HG02763 (cell line): ENCODE data around the gene PI16.
"Not testable (repeated sequence)": the region's sequence is repeated elsewhere in the genome, so short reads cannot be mapped to it uniquely, and the experiment has no call there.

Source experiments
- ATAC-seq: cut with Tn5 transposase; IDR thresholded peaks from one replicate; pipeline ENCODE4 v1.9.1; 2021; ENCODE audit warnings: mild to moderate bottlenecking, moderate library complexity; ENCODE audit not compliant: unreplicated experiment

PI16 gene

DNA sequence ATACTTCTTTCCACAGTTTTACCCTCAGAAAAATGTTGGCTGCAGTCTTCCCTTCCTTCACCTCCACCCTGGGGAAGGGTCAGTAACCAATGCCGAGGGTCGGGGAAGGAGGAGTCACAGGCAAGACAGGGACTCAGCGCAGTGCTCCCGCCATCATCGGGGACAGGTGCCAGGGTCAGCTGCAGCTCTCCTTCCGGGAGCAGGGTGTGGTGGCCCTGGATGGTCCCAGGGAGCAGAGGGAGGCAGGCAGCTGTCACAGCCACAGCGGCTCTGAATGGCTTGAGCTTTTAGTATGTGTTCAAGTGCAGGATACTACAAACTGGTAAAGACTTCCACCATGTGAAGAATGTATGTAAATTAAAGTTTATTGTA lies 26.0 kb upstream of the PI16 start:
- ATAC-seq, result no peak

DNA sequence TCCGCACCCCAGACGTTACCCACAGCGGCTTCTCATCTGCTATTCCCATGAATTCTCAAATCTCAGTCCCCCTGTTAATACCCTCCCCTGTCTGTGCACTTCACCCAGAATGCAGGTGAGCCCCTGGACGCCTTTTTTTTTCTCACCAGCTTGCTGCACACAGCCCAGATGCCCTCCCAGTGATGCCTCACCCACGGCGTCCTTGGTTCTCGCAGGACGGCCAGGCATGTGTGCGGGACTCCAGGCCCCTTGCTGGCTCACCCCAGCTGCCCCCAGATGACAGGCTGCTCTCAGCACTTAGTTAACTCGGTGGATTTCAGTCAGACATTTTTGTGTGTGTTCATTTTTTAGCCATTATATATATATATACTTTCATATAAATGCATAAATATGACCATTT lies 25.4 kb upstream of the PI16 start:
- ATAC-seq, result no peak

DNA sequence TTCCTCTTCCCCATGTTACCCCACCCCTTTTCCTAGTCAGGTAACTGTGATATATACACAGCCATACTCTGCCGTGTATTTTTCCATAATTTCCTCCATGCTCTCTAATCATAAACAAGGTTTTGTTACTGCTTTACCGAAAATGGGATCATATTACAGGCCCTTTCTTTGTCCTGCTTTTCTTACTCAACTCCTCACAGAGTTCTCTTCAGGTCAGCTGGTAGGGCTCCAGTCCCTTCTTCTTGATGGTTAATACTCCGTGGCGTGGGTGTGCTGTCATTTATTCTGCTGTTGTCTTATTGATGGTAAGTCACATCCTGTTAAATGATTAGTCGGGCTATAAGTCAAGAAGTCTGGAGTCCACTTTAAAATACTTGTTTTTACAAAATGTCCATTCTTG lies 24.9 kb upstream of the PI16 start:
- no peak for ATAC-seq

DNA sequence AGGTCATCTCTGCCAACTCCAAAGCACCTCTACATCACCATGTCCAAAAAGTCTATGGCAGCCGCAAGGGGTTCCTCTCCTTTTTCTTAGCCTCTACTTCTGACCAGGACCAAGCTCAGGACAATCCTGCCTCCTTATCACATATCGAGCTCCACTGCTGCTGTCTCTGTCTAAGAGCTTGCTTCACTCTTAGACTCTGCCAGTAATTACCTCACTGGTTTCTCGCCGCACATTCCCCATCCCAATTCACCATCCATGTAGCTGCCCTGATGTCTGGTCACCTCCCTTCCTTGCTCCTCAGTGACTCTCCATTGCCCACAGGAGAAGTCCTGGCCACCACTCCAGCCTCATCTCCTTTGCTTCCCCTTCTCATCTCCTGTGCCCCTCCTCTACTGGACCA lies 24.1 kb upstream of the PI16 start:
- ATAC-seq, result no peak

DNA sequence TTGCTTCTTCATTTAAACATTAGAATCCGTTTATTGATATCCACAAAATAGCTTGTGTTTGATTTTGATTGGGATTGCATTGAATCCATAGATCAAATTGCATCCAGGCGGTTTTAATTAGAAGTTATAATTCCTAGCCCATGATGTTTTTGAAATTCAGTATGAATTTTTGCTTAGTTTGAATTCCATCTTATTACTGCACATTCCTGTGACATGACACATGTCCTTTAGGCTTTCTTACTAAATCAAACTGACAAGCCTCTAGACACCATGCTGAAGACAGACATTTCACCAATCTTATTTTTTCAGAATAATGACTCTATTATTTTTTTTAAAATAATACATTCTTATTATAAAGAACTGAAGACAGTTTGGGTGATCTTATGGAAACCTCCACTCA lies 21.4 kb upstream of the PI16 start:
- ATAC-seq, result no peak

DNA sequence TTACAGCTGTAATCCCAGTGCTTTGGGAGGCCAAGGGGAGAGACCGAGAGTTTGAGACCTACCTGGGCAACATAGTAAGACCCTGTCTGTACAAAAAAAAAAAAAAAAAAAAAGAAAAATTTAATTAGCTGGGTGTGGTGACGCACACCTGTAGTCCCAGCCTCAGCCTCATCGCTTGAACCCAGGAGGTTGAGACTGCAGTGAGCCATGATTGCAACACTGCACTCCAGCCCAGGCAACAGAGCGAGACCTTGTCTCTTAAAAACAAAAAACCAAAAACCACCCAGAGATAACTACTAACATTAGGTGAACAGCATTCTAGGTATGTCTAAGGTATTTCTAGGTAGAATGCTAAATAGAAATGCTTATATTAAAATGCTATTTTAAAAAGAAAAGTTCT lies 21.0 kb upstream of the PI16 start:
- no peak for ATAC-seq

DNA sequence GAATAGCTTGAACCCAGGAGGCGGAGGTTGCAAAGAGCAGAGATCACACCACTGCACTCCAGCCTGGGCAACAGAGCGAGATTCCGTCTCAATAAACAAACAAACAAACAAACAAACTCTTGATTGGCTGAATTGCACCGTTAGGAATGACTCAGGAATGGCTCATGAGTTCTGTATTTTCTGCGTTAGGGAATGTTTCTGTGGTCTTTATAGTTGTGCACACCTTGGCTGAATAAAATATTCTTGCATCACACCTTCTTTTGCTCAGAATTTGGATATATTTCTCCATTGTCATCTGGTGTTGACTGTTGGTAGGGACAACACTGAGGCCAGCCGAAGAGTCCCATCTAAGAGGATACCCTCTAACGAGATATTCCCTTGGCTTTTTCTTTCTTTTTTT lies 19.6 kb upstream of the PI16 start:
- no peak for ATAC-seq

DNA sequence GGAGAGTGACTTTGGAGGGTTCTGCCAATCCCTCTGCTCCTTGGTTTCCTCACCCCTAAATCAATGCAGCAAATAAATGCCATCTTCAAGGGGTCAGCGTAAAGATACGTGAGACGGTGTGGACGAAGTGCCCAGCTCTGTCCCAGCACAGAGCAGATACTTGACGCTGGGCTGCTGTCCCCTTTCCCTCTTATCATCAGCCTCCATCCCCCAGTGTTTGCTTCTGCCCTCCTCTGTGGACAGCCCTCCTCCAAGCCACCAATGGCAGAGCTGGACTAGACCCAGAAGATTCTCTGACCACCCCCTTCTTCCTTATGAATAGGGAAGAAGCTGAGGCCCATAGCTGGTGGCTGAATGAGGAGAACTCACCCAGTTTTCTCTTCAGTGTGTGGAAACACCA lies 17.7 kb upstream of the PI16 start:
- ATAC-seq, result no peak

DNA sequence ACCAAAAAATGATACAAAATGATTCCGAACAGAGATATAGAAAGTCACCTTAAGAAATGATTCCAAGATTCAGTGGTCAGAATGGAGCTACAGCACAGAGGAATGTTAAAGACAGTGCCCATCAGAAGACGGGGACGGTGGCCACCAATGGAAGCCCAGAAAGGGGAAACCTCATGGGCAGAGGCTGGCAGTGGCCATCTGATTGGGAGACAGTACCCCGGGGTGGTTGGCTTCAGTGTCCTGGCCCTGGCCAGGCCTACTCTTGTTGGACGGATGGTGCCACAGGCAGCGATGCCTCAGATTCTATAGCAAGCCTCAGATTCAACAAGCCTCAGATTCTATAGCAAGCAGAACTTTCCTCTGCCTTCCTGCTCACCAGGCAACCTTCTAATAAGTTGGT lies 16.6 kb upstream of the PI16 start:
- ATAC-seq, result no peak

DNA sequence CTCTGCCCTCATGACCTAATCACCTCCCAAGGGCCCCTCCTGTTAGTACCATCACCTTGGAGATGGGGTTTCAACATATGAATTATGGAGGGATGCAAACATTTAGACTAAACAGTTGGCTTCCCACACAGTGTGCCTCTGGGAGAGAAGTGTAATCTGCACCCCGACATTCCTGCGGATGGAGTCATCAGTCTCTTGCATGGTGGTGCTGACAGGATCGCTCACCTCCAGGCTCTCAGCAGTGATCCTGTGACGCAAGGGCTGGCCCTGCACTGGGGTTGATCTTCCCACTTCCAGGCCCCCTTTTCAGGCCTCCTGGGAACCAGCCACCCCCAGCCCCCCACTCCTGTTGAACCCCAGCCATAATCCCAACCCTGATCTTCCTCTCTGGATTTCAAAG lies 16.0 kb upstream of the PI16 start:
- no peak for ATAC-seq

DNA sequence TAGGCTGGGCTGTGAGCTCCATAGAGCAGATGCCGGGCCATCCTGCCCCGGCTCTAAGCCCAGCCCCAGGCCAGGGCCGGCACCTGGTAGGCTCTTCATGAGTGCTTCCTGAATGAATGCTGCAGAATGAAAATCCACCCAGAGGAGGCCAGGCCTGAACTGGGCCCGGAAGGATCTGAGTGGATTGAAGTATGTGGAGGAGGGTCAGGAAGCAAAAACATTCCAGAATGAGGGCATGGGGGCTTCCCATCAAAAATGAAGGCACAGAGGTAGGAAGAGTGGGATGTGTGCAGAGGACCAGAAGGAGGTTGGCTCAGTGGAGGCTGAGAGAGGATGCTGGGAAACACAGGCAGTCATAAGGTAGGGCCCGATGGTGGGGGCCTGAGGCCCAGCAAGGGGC lies 15.5 kb upstream of the PI16 start:
- ATAC-seq, result not testable (repeated sequence)

DNA sequence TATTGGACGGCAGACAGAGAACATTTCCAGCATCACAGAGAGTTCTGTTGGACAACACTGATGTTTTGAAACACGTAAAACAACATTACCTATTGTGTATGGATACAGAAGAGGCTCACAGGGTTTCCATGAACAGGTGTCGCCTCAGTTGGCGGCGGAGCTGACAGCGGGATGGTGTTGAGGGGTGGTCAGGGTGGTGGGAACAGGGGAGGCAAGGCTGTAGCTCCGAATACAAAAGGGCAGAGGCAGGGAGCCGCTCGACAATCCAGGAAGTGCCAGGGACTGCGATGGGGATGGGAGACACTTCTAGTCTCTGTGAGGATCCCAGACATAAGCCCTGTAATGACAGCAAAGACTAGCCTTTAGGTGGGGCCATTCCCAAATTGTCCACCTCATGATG lies 14.5 kb upstream of the PI16 start:
- ATAC-seq, result no peak

DNA sequence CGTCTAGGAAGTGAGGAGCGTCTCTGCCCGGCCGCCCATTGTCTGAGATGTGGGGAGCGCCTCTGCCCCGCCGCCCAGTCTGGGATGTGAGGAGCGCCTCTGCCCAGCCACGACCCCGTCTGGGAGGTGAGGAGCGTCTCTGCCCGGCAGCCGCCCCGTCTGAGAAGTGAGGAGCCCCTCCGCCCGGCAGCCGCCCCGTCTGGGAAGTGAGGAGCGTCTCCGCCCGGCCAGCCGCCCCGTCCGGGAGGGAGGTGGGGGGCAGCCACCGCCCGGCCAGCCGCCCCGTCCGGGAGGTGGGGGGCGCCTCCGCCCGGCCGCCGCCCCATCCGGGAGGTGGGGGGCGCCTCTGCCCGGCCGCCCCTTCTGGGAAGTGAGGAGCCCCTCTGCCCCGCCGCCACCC lies 13.0 kb upstream of the PI16 start:
- not testable (repeated sequence) for ATAC-seq

DNA sequence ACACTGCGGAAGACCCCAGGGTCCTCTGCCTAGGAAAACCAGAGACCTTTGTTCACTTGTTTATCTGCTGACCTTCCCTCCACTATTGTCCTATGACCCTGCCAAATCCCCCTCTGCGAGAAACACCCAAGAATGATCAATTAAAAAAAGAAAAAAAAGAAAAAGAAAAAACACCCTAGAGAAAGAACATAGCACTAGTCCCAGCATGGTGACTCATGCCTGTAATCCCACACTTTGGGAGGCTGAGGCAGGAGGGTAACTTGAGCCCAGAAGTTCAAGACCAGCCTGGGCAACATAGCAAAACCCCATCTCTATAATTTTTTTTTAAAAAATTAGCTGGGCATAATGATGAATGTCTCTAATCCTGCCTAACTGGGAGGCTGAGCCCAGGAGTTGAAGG lies 12.2 kb upstream of the PI16 start:
- not testable (repeated sequence) for ATAC-seq

DNA sequence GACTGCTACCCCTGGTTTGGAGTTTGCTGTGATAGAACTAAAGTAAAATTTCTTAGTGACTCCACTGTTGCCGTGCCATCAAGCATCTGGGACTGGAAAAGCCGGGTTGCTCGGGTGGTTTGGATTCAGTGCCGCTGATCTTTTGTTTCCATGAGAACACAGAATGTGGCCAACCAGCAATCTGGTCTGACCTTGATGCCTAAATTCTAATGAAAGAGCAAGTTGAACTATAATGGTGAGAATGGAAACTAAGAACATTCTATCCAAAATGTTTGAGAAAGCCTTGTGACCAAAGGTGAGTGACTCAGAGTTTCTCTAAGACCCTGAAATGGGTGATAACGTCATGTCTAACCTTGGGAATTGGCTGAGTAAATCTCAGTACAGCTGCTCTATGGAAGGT lies 9.9 kb upstream of the PI16 start:
- ATAC-seq, result no peak

DNA sequence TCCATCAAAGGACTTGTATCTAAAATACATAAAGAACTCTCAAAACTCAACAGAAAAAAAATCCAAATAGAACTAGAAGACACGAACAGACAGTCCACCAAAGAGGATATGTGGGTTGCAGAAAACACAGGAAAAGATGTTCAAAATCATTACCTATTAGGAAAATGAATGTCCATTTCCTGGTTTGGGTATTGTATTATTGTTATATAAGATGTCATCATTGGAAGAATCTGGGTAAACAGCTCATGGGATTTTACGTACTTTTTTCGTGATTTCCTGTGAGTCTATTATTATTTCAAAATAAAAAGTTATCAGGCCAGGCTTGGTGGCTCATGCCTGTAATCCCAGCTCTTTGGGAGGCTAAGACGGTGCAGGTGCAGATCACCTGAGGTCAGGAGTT lies 9.2 kb upstream of the PI16 start:
- ATAC-seq, result no peak

DNA sequence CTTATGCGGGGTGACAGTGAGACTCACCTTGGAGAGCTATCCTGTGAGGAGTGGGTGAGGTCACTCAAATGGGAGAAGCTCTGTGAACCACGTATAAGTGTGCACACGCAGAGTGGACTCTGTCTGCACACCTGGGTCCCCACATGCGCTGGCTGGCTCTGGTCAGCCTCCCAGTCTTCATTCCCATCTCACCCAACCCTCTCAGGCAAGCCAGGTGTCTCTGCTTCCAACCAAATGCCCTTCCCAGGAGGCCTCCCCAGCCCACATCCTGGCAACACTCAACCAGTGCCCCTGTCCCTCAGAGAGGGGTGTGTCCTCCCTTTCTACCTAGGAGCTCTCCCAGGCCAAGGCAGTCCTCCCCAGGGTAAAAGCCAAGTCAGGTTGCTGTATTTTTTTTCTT lies 8.0 kb upstream of the PI16 start:
- ATAC-seq, result no peak

DNA sequence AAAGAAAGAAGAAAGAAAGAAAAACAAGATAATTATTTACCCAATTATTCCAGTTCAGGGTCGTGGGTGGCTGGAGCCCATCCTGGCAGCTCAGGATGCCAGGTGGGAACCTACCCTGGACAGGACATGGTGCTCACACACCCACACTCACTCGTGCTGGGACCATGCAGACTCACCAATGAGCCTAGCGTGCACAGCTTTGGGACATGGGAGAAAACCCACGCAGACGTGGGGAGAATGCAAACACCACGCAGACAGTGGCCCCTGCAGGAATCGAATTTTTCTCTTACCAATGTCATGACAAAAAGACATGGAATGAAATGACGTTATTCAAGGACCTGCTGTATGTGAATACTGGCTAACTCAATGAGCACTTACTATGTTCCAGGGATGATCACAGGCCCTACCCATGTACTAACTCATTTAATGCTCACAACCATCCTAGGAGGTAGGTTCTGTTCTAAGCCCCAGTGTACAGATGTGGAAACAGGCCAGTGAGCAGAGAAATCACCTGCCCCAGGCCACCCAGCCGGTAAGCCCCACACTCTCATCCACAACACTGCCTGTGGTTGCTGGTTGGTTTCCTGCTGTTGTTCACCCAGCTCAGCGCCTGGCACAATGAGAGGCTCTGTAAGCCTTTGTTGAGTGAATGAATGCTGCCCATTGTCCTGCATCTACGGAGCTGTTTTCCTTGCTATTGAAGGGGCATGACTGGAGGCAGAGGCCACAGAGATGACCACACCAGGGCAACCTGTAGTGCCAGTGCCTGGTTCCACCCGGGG lies 6.8 kb upstream of the PI16 start:
- ATAC-seq, result no peak

DNA sequence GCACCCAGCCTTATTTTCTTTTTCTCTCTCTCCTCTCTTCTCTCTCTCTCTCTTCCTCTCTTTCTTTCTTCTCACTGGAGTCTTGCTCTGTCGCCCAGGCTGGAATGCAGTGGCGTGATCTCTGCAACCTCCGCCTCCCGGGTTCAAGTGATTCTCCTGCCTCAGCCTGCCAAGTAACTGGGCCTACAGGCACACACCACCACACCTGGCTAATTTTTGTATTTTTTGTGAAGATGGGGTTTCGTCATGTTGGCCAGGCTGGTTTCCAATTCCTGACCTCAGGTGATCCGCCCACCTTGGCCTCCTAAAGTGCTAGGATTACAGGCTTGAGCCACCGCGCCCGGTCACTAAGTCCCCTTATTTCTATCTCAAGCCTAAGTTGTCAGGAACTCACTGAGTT lies 5.5 kb upstream of the PI16 start:
- not testable (repeated sequence) for ATAC-seq

DNA sequence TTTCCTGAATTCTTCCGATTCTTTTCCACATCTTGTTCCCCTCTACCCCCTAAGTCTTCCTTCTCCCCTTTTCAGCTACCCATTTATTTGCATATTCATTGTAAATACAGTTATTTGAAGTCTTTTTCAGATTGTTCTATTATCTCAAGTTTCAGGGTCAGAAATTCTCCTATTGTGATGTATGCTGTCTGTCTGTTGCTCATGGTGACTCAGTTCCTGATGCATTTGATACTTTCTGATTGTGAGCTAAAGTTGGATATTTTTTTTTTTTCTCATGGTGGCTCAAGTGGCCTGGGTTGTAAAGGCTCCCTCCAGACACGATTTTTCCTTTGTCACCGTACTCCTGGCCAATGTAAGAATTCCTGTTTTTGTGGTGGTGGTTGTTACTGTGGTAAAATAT lies 4.9 kb upstream of the PI16 start:
- no peak for ATAC-seq

DNA sequence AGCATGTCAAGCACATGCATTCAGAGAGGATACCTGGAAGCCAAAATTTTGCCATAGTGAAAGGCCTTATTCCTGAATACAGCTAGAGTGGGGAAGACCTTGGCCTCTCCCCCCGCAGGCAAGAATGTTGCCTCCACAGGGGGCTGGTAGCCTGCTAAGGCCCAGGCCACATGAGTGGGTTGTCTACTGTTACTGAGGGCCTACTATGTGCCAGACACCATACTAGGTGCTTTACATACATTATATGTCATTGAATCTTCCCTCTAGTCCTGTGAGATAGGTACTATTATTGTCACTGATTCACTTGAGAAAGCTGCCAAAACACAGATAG lies 642 bp upstream of the PI16 start:
- no peak for ATAC-seq

DNA sequence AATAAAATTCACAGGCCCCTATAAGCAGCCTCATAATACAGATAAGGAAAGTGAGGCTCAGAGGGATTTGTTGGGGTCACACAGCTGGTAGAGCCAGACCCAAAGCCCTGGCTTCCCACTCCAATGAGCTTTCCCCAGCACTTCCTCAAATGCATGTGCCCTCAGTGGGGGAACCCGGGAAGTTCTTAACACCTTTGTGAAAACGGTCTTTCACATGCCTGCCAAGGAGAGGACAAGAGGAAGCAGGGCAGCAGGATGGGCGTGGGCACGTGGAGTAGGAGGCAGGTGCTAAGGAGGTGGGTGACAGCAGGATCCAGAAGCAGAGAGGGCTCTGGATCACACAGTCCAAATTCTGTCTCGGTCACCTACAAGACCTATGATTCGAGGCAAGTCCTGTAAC lies 598 bp downstream of the PI16 start:
- no peak for ATAC-seq

DNA sequence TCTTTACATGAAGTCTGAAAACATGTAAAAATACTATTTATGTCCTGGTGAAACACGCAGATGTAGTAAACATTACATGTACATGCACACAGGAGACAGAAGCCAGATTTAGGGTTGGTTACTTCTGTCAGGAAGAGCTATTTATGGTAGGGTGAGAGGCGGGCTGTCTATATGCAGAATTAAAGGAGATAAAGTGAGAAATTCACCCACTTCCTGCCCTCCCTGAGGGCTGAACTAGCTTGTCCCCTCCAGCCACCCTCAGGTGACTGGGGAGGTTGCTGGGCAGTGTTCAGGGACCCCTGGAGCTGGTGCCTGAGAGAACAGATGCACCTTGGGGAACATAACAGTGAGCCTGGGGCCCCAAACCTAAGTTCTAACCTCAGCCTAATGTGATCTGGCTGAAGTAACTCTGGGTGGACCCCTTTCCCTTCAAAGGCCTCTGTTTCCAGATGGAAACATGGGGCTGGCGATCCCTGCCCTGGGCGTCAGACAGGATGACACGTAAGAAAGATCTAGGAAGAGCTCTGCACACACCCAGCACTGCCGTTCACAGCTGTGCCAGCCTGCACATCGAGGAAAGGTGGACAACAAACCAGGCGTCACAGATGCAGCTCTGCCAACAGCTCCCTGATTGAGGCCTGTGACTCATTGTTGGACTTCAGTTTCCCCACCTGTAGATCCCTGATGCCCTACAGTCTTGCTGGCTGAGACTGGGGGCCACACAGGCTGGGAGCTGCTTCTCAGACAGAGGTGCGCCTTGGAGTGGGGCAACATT lies 1.3 kb downstream of the PI16 start:
- no peak for ATAC-seq
